ENCODE data around the gene TPRX2. TPM values are rescaled to one million over a fixed set of nuclear protein-coding genes. Genes with fewer than 3 reads are reported as not detected.
"Not testable (repeated sequence)": the region's sequence is repeated elsewhere in the genome, so short reads cannot be mapped to it uniquely, and the experiment has no call there.

TPRX2 gene
- total and polyA plus RNA-seq, 2 donors (not counting 1 experiment from before 2014, with no cell fraction given) = not detected

- H4K20me1 ChIP-seq (ENCODE audit: control insufficient read depth, insufficient read depth, low read length, poor library complexity, severe bottlenecking); H3K4me2 ChIP-seq (replicated peaks; ENCODE audit: low read depth, low read length, poor library complexity, severe bottlenecking); H3K4me3 Mint-ChIP-seq; H3K36me3 ChIP-seq (replicated peaks in 1 of 2; ENCODE audit: control extremely low read depth in 1 of 2, control insufficient read depth in 1 of 2, extremely low read depth in 1 of 2, insufficient read depth in 2 of 2, low read length in 1 of 2); H3K27ac Mint-ChIP-seq; DNase-seq; ATAC-seq (ENCODE audit: low read depth); H3K4me1 ChIP-seq (ENCODE audit: control insufficient read depth in 2 of 2, insufficient read depth in 2 of 2, low read length in 2 of 2); POLR2A ChIA-PET; H2AFZ ChIP-seq (ENCODE audit: insufficient read depth, low read depth, low read length, poor library complexity, severe bottlenecking); H3K27ac ChIP-seq (ENCODE audit: low read length in 2 of 2); H3K79me2 ChIP-seq (ENCODE audit: control insufficient read depth, insufficient read depth, low read length); CTCF ChIA-PET; H3K9ac ChIP-seq (ENCODE audit: low read length); H3K9me3 Mint-ChIP-seq (ENCODE audit: insufficient read depth); intact Hi-C loops (cut with micrococcal nuclease); H3K4me3 ChIP-seq (ENCODE audit: control extremely low read depth in 1 of 5, extremely low read depth in 1 of 5, insufficient read depth in 1 of 5, low read depth in 2 of 5, low read length in 4 of 5); H3K4me1 Mint-ChIP-seq: not testable (repeated sequence)
- peaks cover 24% of the 10 kb centered on the region for H3K27me3 Mint-ChIP-seq
- Histone ChIP-seq H3K27me3 (replicated peaks in 1 of 4; ENCODE audit: control extremely low read depth in 1 of 4, control insufficient read depth in 3 of 4, insufficient read depth in 4 of 4, low read length in 3 of 4) (peaks cover 0 to 11% (median 0%) of the 10 kb centered on the region in 4 experiments), H3K9me3 (ENCODE audit: control extremely low read depth in 1 of 3, control insufficient read depth in 2 of 3, insufficient read depth in 1 of 3, low read length in 2 of 3) (peaks cover 0 to 14% (median 0%) of the 10 kb centered on the region in 3 donors)
- WGBS (ENCODE audit: insufficient coverage) = no CpG with 5 or more reads among the region's 17 CpGs
These were observed 803 bp downstream of the TPRX2 start for GRCh38 chr19:47859838-47860237.

GRCh38 chr19:47860602-47861297 is 1.7 kb downstream of the TPRX2 start:
- peaks cover 0 to 11% (median 0%) of the 10 kb centered on the region in 4 experiments for H3K27me3 ChIP-seq (replicated peaks in 1 of 4; ENCODE audit: control extremely low read depth in 1 of 4, control insufficient read depth in 3 of 4, insufficient read depth in 4 of 4, low read length in 3 of 4)
- H3K4me2 ChIP-seq (replicated peaks; ENCODE audit: low read depth, low read length, poor library complexity, severe bottlenecking) = no peak overlapping the region
- Mint-ChIP-seq H3K4me3 (no peak overlapping the region), H3K4me1 (no peaks in the 10 kb centered on the region), H3K27ac (no peak overlapping the region), H3K27me3 (peaks cover 29% of the 10 kb centered on the region), H3K9me3 (ENCODE audit: insufficient read depth) (peaks cover 3% of the 10 kb centered on the region)
- H3K9ac ChIP-seq (ENCODE audit: low read length) = no peak overlapping the region
- intact Hi-C loops (cut with micrococcal nuclease) = no loop called here
- no peak overlapping the region for H3K27ac ChIP-seq (ENCODE audit: low read length in 2 of 2)
- TF ChIP-seq CTCF (IDR thresholded peaks at IDR 0.05) (no peak), EZH2 (IDR thresholded peaks at IDR 0.05; ENCODE audit: borderline replicate concordance, insufficient read depth, low read depth, low read length, poor library complexity, severe bottlenecking) (no peak)
- H2AFZ ChIP-seq (ENCODE audit: insufficient read depth, low read depth, low read length, poor library complexity, severe bottlenecking) = no peak overlapping the region
- H3K4me3 ChIP-seq (ENCODE audit: control extremely low read depth in 1 of 5, extremely low read depth in 1 of 5, insufficient read depth in 1 of 5, low read depth in 2 of 5, low read length in 4 of 5) = no peak overlapping the region
- H3K4me1 ChIP-seq (ENCODE audit: control insufficient read depth in 2 of 2, insufficient read depth in 2 of 2, low read length in 2 of 2) = no peaks in the 10 kb centered on the region
- POLR2A ChIA-PET = no interaction called here
- no peak for ATAC-seq (ENCODE audit: low read depth)
- H4K20me1 ChIP-seq (ENCODE audit: control insufficient read depth, insufficient read depth, low read length, poor library complexity, severe bottlenecking) = no peaks in the 10 kb centered on the region
- H3K36me3 ChIP-seq (replicated peaks in 1 of 2; ENCODE audit: control extremely low read depth in 1 of 2, control insufficient read depth in 1 of 2, extremely low read depth in 1 of 2, insufficient read depth in 2 of 2, low read length in 1 of 2) = no peaks in the 10 kb centered on the region
- 77% methylated on average over 18 of the region's 34 CpGs for WGBS (ENCODE audit: insufficient coverage)
- no peaks in the 10 kb centered on the region for H3K79me2 ChIP-seq (ENCODE audit: control insufficient read depth, insufficient read depth, low read length)
- peaks cover 0 to 14% (median 0%) of the 10 kb centered on the region in 3 donors for H3K9me3 ChIP-seq (ENCODE audit: control extremely low read depth in 1 of 3, control insufficient read depth in 2 of 3, insufficient read depth in 1 of 3, low read length in 2 of 3)
- CTCF ChIA-PET = no interaction called here
- no peak for DNase-seq
